IMR-90 (cell line): ENCODE results near the gene ANXA2. TPM values are rescaled to one million over a fixed set of nuclear protein-coding genes. Genes with fewer than 3 reads are reported as not detected.

ENCODE experiments used
- ATAC-seq: fragments of 200-7000 bp; cut with Tn5 transposase; 2 replicates; pipeline ENCODE4 v1.9.1; 2020; ENCODE audit warnings: low read depth, mild to moderate bottlenecking, moderate library complexity
- BruUV-seq: library from RNA; stranded (reverse); fragments of 400-500 nt; replicated peaks from 2 replicates; lab custom pipeline; 2021; lab: Mats Ljungman, UMichigan
- CTCF ChIA-PET: fragments of 300-600 bp; formaldehyde crosslinking; extraction: SDS; loops from one replicate; lab custom pipeline; 2021; ENCODE audit warnings: antibody characterized with exemption; lab: Yijun Ruan, JAX
- POLR2A ChIA-PET: fragments of 300-600 bp; sonication (Branson Sonifier 250); formaldehyde crosslinking; loops from one replicate; lab custom pipeline; 2022; ENCODE audit warnings: antibody characterized with exemption; ENCODE audit not compliant: unreplicated experiment; lab: Charles Lee
- DNase-seq: peaks from one replicate; pipeline ENCODE4 v3.0.0; 2013
- H2AFZ ChIP-seq: replicated peaks from 2 replicates; pipeline ENCODE3; 2013; ENCODE audit warnings: low read length, mild to moderate bottlenecking; ENCODE audit not compliant: poor library complexity
- H2AK5ac ChIP-seq: 2 replicates; pipeline ENCODE4 v1.6.1; 2013; ENCODE audit warnings: low read depth, low read length, inconsistent platforms
- H2AK9ac ChIP-seq: replicated peaks from 2 replicates; pipeline ENCODE3; 2013; ENCODE audit warnings: mild to moderate bottlenecking, low read depth, low read length, moderate library complexity; ENCODE audit not compliant: poor library complexity
- H2BK120ac ChIP-seq: 2 replicates; pipeline ENCODE4 v1.6.1; 2013; ENCODE audit warnings: low read depth, low read length, inconsistent platforms
- H2BK15ac ChIP-seq: 3 replicates; pipeline ENCODE4 v1.6.1; 2013; ENCODE audit warnings: low read depth, low read length, inconsistent platforms
- H2BK20ac ChIP-seq: 2 replicates; pipeline ENCODE4 v1.6.1; 2013; ENCODE audit warnings: low read depth, mild to moderate bottlenecking, inconsistent platforms, low read length, moderate library complexity
- H2BK5ac ChIP-seq: 2 replicates; pipeline ENCODE4 v1.6.1; 2013; ENCODE audit warnings: mild to moderate bottlenecking, low read depth, low read length, inconsistent platforms; ENCODE audit not compliant: poor library complexity, severe bottlenecking
- H3K14ac ChIP-seq: replicated peaks from 2 replicates; pipeline ENCODE4 v1.6.1; 2013; ENCODE audit warnings: low read depth, low read length, inconsistent platforms
- H3K18ac ChIP-seq: 2 replicates; pipeline ENCODE4 v1.6.1; 2013; ENCODE audit warnings: low read depth, low read length, control low read depth
- H3K23ac ChIP-seq: 2 replicates; pipeline ENCODE4 v1.6.1; 2013; ENCODE audit warnings: low read depth, low read length, inconsistent platforms
- H3K27ac ChIP-seq: 2 replicates; pipeline ENCODE4 v1.5.1; 2013; ENCODE audit warnings: mild to moderate bottlenecking, control low read depth, low read length; ENCODE audit not compliant: insufficient read depth
- H3K27me3 ChIP-seq: 2 replicates; pipeline ENCODE4 v1.6.1; 2013; ENCODE audit warnings: low read length; ENCODE audit not compliant: control insufficient read depth, insufficient read depth
- H3K36me3 ChIP-seq: 2 replicates; pipeline ENCODE4 v1.6.1; 2013; ENCODE audit warnings: low read length, mixed read lengths; ENCODE audit not compliant: control insufficient read depth, insufficient read depth
- H3K4ac ChIP-seq: 2 replicates; pipeline ENCODE4 v1.6.1; 2013; ENCODE audit warnings: low read depth, low read length, inconsistent platforms
- H3K4me1 ChIP-seq: 2 replicates; pipeline ENCODE4 v1.6.1; 2013; ENCODE audit warnings: low read length, mixed read lengths; ENCODE audit not compliant: control insufficient read depth, insufficient read depth
- H3K4me2 ChIP-seq: 2 replicates; pipeline ENCODE4 v1.6.1; 2013; ENCODE audit warnings: low read depth, mild to moderate bottlenecking, control low read depth, low read length, moderate library complexity
- H3K4me3 ChIP-seq: 2 replicates; pipeline ENCODE4 v1.5.1; 2013; ENCODE audit warnings: low read depth, mild to moderate bottlenecking, control low read depth, low read length, moderate library complexity; ENCODE audit not compliant: insufficient read depth
- H3K56ac ChIP-seq: 2 replicates; pipeline ENCODE4 v1.6.1; 2013; ENCODE audit warnings: low read length, inconsistent platforms; ENCODE audit not compliant: insufficient read depth; ENCODE audit errors: extremely low read depth
- H3K79me1 ChIP-seq, 2 experiments: 2 replicates each; pipeline ENCODE4 v1.6.1; 2013; ENCODE audit warnings: low read length in 2 of 2, inconsistent platforms in 1 of 2, low read depth in 1 of 2
- H3K9ac ChIP-seq: 2 replicates; pipeline ENCODE4 v1.6.1; 2013; ENCODE audit warnings: low read depth, low read length, control low read depth
- H3K9me1 ChIP-seq: 2 replicates; pipeline ENCODE4 v1.6.1; 2013; ENCODE audit warnings: low read length, inconsistent platforms; ENCODE audit not compliant: insufficient read depth
- H3K9me3 ChIP-seq: 2 replicates; pipeline ENCODE4 v1.6.1; 2013; ENCODE audit warnings: low read length; ENCODE audit not compliant: control insufficient read depth, insufficient read depth
- H4K20me1 ChIP-seq: 2 replicates; pipeline ENCODE4 v1.6.1; 2013; ENCODE audit warnings: low read length, inconsistent platforms; ENCODE audit not compliant: insufficient read depth
- H4K5ac ChIP-seq: 2 replicates; pipeline ENCODE4 v1.6.1; 2013; ENCODE audit warnings: mild to moderate bottlenecking, low read depth, low read length, control low read depth
- H4K8ac ChIP-seq, 2 experiments: 2 replicates each; pipeline ENCODE4 v1.6.1; 2013; ENCODE audit warnings: low read depth in 2 of 2, low read length in 2 of 2, control low read depth in 1 of 2, inconsistent platforms in 1 of 2
- H4K91ac ChIP-seq: 2 replicates; pipeline ENCODE4 v1.6.1; 2013; ENCODE audit warnings: low read depth, low read length, inconsistent platforms; ENCODE audit not compliant: insufficient read depth
- RFX5 ChIP-seq: IDR thresholded peaks from 2 replicates; pipeline ENCODE4 v1.8.0; 2012; ENCODE audit warnings: low read depth, mild to moderate bottlenecking, low read length, moderate library complexity
- WGBS, 2 experiments: methylation state at CpG; one replicate each; pipeline versions ENCODE4 v1.1.5 to v1.1.7; 2013; ENCODE audit warnings: missing lambda C conversion rate in 2 of 2; ENCODE audit not compliant: insufficient read length in 1 of 2; ENCODE audit errors: extremely low coverage in 2 of 2; 5-methylcytosine and 5-hydroxymethylcytosine counted together
- dilution Hi-C: fragments of 300-500 bp; cut with HindIII; formaldehyde crosslinking; loops from one replicate; pipeline ENCODE4 v1.14.3; 2018; ENCODE audit warnings: low sequenced_read_pairs; ENCODE audit not compliant: unreplicated experiment
- in situ Hi-C: fragments of 300-500 bp; cut with MboI; formaldehyde crosslinking; loops from 3 replicates; pipeline ENCODE4 v1.14.3; 2019; ENCODE audit warnings: low sequenced_read_pairs, inconsistent platforms, mixed read lengths
- intact Hi-C: fragments of 100-400 bp; cut with micrococcal nuclease; formaldehyde crosslinking; loops from 2 replicates; pipeline ENCODE4 v1.10.0; 2022
- polyA plus RNA-seq, 3 experiments: library from polyadenylated mRNA; depleted of rRNA; stranded (reverse); fragments of >200 nt; gene quantifications; 2 replicates each; pipeline ENCODE4 v1.2.3, GENCODE V29; 2012; ENCODE audit warnings: low replicate concordance in 1 of 3
- total RNA-seq: library from RNA; depleted of rRNA; stranded (reverse); fragments of >200 nt; gene quantifications from 2 replicates; pipeline ENCODE4 v1.2.3, GENCODE V29; 2012

Gene ANXA2
- total and polyA plus RNA-seq, 2 of the 4 experiments (the other 2 are of a cell fraction): 7,454 to 8,412 TPM

GRCh38 chr15:60338810-60339209 lies 59.0 kb downstream of the ANXA2 start:
- Histone ChIP-seq H2AK5ac (no peak overlapping the region), H2BK20ac (no peak overlapping the region), H3K79me1 (no peaks in the 10 kb centered on the region), H4K5ac (no peak overlapping the region), H3K9me3 (no peaks in the 10 kb centered on the region), H3K27ac (no peak overlapping the region), H2AK9ac (no peak overlapping the region), H3K4ac (no peak overlapping the region), H2BK15ac (no peak overlapping the region), H2AFZ (no peak overlapping the region), H2BK5ac (no peak overlapping the region), H4K20me1 (peaks cover 2% of the 10 kb centered on the region; the same call in 1 of the 2 replicates), H3K4me3 (no peak overlapping the region), H3K14ac (no peak overlapping the region), H3K36me3 (no peaks in the 10 kb centered on the region), H2BK120ac (no peak overlapping the region), H3K4me1 (no peaks in the 10 kb centered on the region; the same call in 1 of the 2 replicates), H4K91ac (no peak overlapping the region), H3K18ac (no peak overlapping the region), H3K4me2 (no peak overlapping the region), H3K56ac (no peak overlapping the region), H3K9ac (no peak overlapping the region), H3K27me3 (no peaks in the 10 kb centered on the region), H3K23ac (no peak overlapping the region), H3K9me1 (no peaks in the 10 kb centered on the region), H4K8ac (no peak overlapping the region)
- CTCF ChIA-PET: no interaction called here
- POLR2A ChIA-PET: interaction anchor here (0.6 kb wide), 1 partner anchor 1807 kb away, joined by 3 read pairs; no protein-coding TSS in a partner anchor
- DNase-seq (no peak), ATAC-seq (no peak)
- dilution Hi-C loops (no loop called here), in situ Hi-C loops (loop anchor here (25.0 kb wide), 1 partner anchor 1498 kb away; no protein-coding TSS in a partner anchor), intact Hi-C loops (no loop called here)
- TF ChIP-seq RFX5: no peak
- WGBS, 2 experiments: no CpG with 5 or more reads among the region's 3 CpGs
- BruUV-seq: no TSS peak
